Progenitor cell of endocrine pancreas (in vitro differentiated cells): Measurements from ENCODE around the gene MRC2. TPM values are rescaled to one million over a fixed set of nuclear protein-coding genes. Genes with fewer than 3 reads are reported as not detected.
"Not testable (repeated sequence)": the region's sequence is repeated elsewhere in the genome, so short reads cannot be mapped to it uniquely, and the experiment has no call there.

Source experiments
- DNase-seq: peaks from one replicate; pipeline ENCODE4 v3.0.0; 2021; ENCODE audit warnings: low spot score; ENCODE audit not compliant: unreplicated experiment
- H3K27ac Mint-ChIP-seq: 2 replicates; pipeline ENCODE4 v1.8.0; 2021; ENCODE audit warnings: mild to moderate bottlenecking, moderate library complexity, mixed read lengths
- H3K27me3 Mint-ChIP-seq: 2 replicates; pipeline ENCODE4 v1.8.0; 2021; ENCODE audit warnings: mixed read lengths
- H3K36me3 Mint-ChIP-seq: 2 replicates; pipeline ENCODE4 v1.8.0; 2022; ENCODE audit warnings: mixed read lengths; ENCODE audit not compliant: insufficient read depth
- H3K4me1 Mint-ChIP-seq: 2 replicates; pipeline ENCODE4 v1.8.0; 2021; ENCODE audit warnings: low read depth, mixed read lengths
- H3K4me3 Mint-ChIP-seq: 2 replicates; pipeline ENCODE4 v1.8.0; 2021; ENCODE audit warnings: low read depth, mild to moderate bottlenecking, moderate library complexity, mixed read lengths
- H3K9me3 Mint-ChIP-seq: 2 replicates; pipeline ENCODE4 v1.8.0; 2021; ENCODE audit warnings: low read depth, mixed read lengths
- CTCF ChIP-seq: fragments of 200-600 bp; sonication (generic); IDR thresholded peaks from one replicate; pipeline ENCODE4 v1.5.0; 2021; ENCODE audit warnings: antibody characterized with exemption, mild to moderate bottlenecking; ENCODE audit not compliant: unreplicated experiment
- total RNA-seq: library from RNA; stranded (reverse); gene quantifications from 2 replicates; pipeline ENCODE4 v1.2.1, GENCODE V29; 2021

The MRC2 gene
- total RNA-seq, 1 donor from 2014 or later = 4.9 TPM

- H3K9me3 Mint-ChIP-seq = no peaks in the 10 kb centered on the region
- DNase-seq = no peak
- no peaks in the 10 kb centered on the region for H3K27me3 Mint-ChIP-seq
- H3K36me3 Mint-ChIP-seq = no peaks in the 10 kb centered on the region
- TF ChIP-seq CTCF = no peak
- no peak overlapping the region for H3K27ac Mint-ChIP-seq
- no peak overlapping the region for H3K4me3 Mint-ChIP-seq
- no peaks in the 10 kb centered on the region for H3K4me1 Mint-ChIP-seq
These were observed 61.1 kb downstream of the MRC2 start for GRCh38 chr17:62688398-62689160.

GRCh38 chr17:62689441-62690167 is 62.1 kb downstream of the MRC2 start:
- peaks cover 3% of the 10 kb centered on the region for H3K27me3 Mint-ChIP-seq
- no peaks in the 10 kb centered on the region for H3K36me3 Mint-ChIP-seq
- H3K4me3 Mint-ChIP-seq = no peak overlapping the region
- no peak for TF ChIP-seq CTCF
- peaks cover 1% of the 10 kb centered on the region for H3K4me1 Mint-ChIP-seq
- H3K9me3 Mint-ChIP-seq = no peaks in the 10 kb centered on the region
- DNase-seq = no peak
- H3K27ac Mint-ChIP-seq = no peak overlapping the region

GRCh38 chr17:62690168-62690897 is 62.9 kb downstream of the MRC2 start:
- no peak overlapping the region for H3K4me3 Mint-ChIP-seq
- no peak overlapping the region for H3K27ac Mint-ChIP-seq
- no peaks in the 10 kb centered on the region for H3K36me3 Mint-ChIP-seq
- peaks cover 3% of the 10 kb centered on the region for H3K27me3 Mint-ChIP-seq
- DNase-seq = no peak
- H3K9me3 Mint-ChIP-seq = no peaks in the 10 kb centered on the region
- TF ChIP-seq CTCF = no peak
- H3K4me1 Mint-ChIP-seq = peaks cover 1% of the 10 kb centered on the region

GRCh38 chr17:62691589-62691915 is 64.1 kb downstream of the MRC2 start:
- not testable (repeated sequence) for H3K4me1 Mint-ChIP-seq, H3K27me3 Mint-ChIP-seq, H3K36me3 Mint-ChIP-seq, H3K27ac Mint-ChIP-seq, DNase-seq, H3K4me3 Mint-ChIP-seq, H3K9me3 Mint-ChIP-seq

- H3K4me3 Mint-ChIP-seq = no peak overlapping the region
- DNase-seq = no peak
- H3K4me1 Mint-ChIP-seq = peaks cover 1% of the 10 kb centered on the region
- peak overlapping the region; percentile 33 for H3K27ac Mint-ChIP-seq
- H3K27me3 Mint-ChIP-seq = peaks cover 5% of the 10 kb centered on the region
- no peaks in the 10 kb centered on the region for H3K9me3 Mint-ChIP-seq
- H3K36me3 Mint-ChIP-seq = no peaks in the 10 kb centered on the region
- no peak for TF ChIP-seq CTCF
These were observed 64.7 kb downstream of the MRC2 start for GRCh38 chr17:62692159-62692651.
